NK-92 (cell line): ENCODE data around the gene MCM10.
"Not testable (repeated sequence)": the region's sequence is repeated elsewhere in the genome, so short reads cannot be mapped to it uniquely, and the experiment has no call there.

Experiments
- DNase-seq: peaks from one replicate; lab custom pipeline; 2025; ENCODE audit not compliant: unreplicated experiment; lab: John Stamatoyannopoulos, UW

Gene MCM10

GRCh38 chr10:13219685-13220670 lies 58.6 kb downstream of the MCM10 start:
- DNase-seq = no peak

- no peak for DNase-seq
These were observed 60.2 kb downstream of the MCM10 start for GRCh38 chr10:13221572-13221971.

GRCh38 chr10:13222151-13222550 lies 60.8 kb downstream of the MCM10 start:
- no peak for DNase-seq

- DNase-seq = no peak
These were observed 61.2 kb downstream of the MCM10 start for GRCh38 chr10:13222566-13222965.

GRCh38 chr10:13223241-13223640 lies 61.9 kb downstream of the MCM10 start:
- DNase-seq = no peak

GRCh38 chr10:13224210-13224995 lies 63.0 kb downstream of the MCM10 start:
- no peak for DNase-seq

- no peak for DNase-seq
These were observed 64.2 kb downstream of the MCM10 start for GRCh38 chr10:13225601-13226000.

GRCh38 chr10:13227031-13227430 lies 65.7 kb downstream of the MCM10 start:
- DNase-seq = no peak

GRCh38 chr10:13231190-13231589 lies 69.8 kb downstream of the MCM10 start:
- DNase-seq = no peak

- DNase-seq = no peak
These were observed 70.5 kb downstream of the MCM10 start for GRCh38 chr10:13231808-13232207.

- DNase-seq = no peak
These were observed 72.0 kb downstream of the MCM10 start for GRCh38 chr10:13233358-13233757.

GRCh38 chr10:13234172-13234571 lies 72.8 kb downstream of the MCM10 start, which contains the start of gene UCMA:
UCMA (minus strand) TSS chr10:13234374; CDS start chr10:13234258, 116 bp downstream.
- DNase-seq = no peak

- not testable (repeated sequence) for DNase-seq
These were observed 73.4 kb downstream of the MCM10 start for GRCh38 chr10:13234736-13235135.

- DNase-seq = no peak
These were observed 75.3 kb downstream of the MCM10 start for GRCh38 chr10:13236638-13237037.

GRCh38 chr10:13238271-13239077 lies 77.1 kb downstream of the MCM10 start:
- DNase-seq = no peak

GRCh38 chr10:13239923-13240322 lies 78.6 kb downstream of the MCM10 start:
- DNase-seq = no peak

GRCh38 chr10:13241613-13242012 lies 80.3 kb downstream of the MCM10 start:
- DNase-seq = no peak

- DNase-seq = not testable (repeated sequence)
These were observed 80.9 kb downstream of the MCM10 start for GRCh38 chr10:13242260-13242659.

- DNase-seq = no peak
These were observed 85.9 kb downstream of the MCM10 start for GRCh38 chr10:13247246-13247645.

- DNase-seq = no peak
These were observed 86.4 kb downstream of the MCM10 start for GRCh38 chr10:13247784-13248183.

GRCh38 chr10:13253726-13254125 lies 92.4 kb downstream of the MCM10 start:
- DNase-seq = no peak
